Ovary (tissue), 3 donors: Measurements from ENCODE around the gene CALHM1.

Experiments used
- EP300 ChIP-seq: sonication (generic); formaldehyde crosslinking; IDR thresholded peaks from one replicate; pipeline ENCODE4 v1.6.1; 2017; ENCODE audit warnings: antibody characterized with exemption
- POLR2A ChIP-seq: fragments of 450-650 bp; IDR thresholded peaks from one replicate; pipeline ENCODE4 v1.6.1; 2017; ENCODE audit warnings: antibody characterized with exemption, mild to moderate bottlenecking, moderate library complexity
- TF ChIP-seq, protein P1 (sequence below), 3 donors: fragments of 450-650 bp in 2 of 3; fragments of 200-600 bp in 1 of 3; IDR thresholded peaks; one replicate each; pipeline versions ENCODE4 v1.5.1 to v1.8.0; 2016 to 2022; ENCODE audit warnings: antibody characterized with exemption in 3 of 3, mild to moderate bottlenecking in 1 of 3
- donor health status: DM: no; HTN: no; CAD: no.

DNA sequence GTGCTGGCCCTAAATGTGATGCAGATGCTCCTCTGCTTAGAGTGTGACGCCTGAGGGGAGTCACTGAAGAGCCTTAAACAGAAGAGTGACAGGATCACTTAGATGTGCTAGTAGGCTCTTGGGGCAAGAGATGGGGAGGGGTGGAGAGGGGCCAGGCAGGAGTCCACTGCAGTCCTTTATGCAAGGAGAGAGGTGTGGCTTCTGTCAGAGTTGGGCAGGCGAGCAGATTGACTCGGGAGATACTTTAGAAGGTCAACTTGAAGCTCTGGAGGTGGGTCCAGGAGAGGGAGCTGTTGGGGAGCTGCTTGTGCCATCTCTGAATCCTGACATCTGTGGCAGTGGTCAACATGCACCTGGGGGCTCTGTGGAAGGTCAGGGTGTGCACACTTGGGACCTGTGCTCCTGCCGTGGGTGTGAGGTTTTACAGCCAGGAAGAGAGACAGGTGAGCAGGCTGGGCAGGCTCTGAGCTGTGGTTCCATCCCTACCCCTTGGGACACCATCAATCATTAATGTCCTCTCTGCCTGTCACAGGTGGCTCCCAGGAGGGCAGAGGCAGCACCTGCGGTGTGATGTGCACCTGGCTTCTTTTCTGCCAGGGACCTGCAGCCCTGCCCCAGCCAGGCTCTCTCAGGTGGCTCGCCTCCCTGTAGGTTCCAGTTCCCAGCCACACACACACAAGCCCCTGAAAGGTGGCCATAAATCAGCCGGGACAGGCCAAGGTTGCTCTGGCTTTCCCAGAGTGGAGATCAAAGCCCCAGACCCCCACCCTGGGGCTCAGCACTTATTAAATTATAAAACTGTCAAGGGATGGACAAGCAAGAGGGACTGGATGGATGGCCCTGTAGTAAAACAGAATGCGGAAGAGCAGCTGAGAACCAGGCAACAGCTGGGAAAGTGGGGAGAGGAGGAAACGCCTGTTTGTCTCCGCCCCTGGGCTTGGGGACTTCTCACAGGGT lies 48.8 kb upstream of the CALHM1 start:
- TF ChIP-seq, protein P1, sequence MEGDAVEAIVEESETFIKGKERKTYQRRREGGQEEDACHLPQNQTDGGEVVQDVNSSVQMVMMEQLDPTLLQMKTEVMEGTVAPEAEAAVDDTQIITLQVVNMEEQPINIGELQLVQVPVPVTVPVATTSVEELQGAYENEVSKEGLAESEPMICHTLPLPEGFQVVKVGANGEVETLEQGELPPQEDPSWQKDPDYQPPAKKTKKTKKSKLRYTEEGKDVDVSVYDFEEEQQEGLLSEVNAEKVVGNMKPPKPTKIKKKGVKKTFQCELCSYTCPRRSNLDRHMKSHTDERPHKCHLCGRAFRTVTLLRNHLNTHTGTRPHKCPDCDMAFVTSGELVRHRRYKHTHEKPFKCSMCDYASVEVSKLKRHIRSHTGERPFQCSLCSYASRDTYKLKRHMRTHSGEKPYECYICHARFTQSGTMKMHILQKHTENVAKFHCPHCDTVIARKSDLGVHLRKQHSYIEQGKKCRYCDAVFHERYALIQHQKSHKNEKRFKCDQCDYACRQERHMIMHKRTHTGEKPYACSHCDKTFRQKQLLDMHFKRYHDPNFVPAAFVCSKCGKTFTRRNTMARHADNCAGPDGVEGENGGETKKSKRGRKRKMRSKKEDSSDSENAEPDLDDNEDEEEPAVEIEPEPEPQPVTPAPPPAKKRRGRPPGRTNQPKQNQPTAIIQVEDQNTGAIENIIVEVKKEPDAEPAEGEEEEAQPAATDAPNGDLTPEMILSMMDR (IDR thresholded peaks at IDR 0.05): no peak
- no peak for TF ChIP-seq POLR2A
- TF ChIP-seq EP300: no peak
